RWPE2 (cell line): Measurements from ENCODE around the gene CASP3.

Experiments
- ATAC-seq: fragments of 200-7000 bp; cut with Tn5 transposase; 3 replicates; pipeline ENCODE4 v1.9.1; 2021; ENCODE audit warnings: low read depth
- DNase-seq: peaks from one replicate; pipeline ENCODE4 v3.0.0-alpha.2; 2020; ENCODE audit warnings: low spot score
- H3K27ac ChIP-seq: fragments of 450-650 bp; 2 replicates; pipeline ENCODE4 v1.5.1; 2017; ENCODE audit warnings: mild to moderate bottlenecking; ENCODE audit not compliant: poor library complexity, severe bottlenecking
- H3K27me3 ChIP-seq: fragments of 250-450 bp; sonication (Bioruptor Pico); 2 replicates; pipeline ENCODE4 v1.5.1; 2021; ENCODE audit warnings: mild to moderate bottlenecking, moderate library complexity; ENCODE audit not compliant: insufficient read depth, poor library complexity, severe bottlenecking
- H3K36me3 ChIP-seq: fragments of 250-450 bp; sonication (Bioruptor Pico); 2 replicates; pipeline ENCODE4 v1.5.1; 2020; ENCODE audit warnings: low read depth, mild to moderate bottlenecking, moderate library complexity
- H3K4me1 ChIP-seq: fragments of 250-450 bp; sonication (Bioruptor Pico); 2 replicates; pipeline ENCODE4 v1.5.1; 2021; ENCODE audit warnings: mild to moderate bottlenecking, moderate library complexity; ENCODE audit not compliant: insufficient read depth, poor library complexity, severe bottlenecking
- H3K4me3 ChIP-seq: fragments of 250-450 bp; sonication (Bioruptor Pico); 2 replicates; pipeline ENCODE4 v1.5.1; 2021; ENCODE audit warnings: mild to moderate bottlenecking, moderate library complexity; ENCODE audit not compliant: severe bottlenecking
- H3K9me3 ChIP-seq: fragments of 250-450 bp; sonication (Bioruptor Pico); 2 replicates; pipeline ENCODE4 v1.5.1; 2021; ENCODE audit warnings: mild to moderate bottlenecking, moderate library complexity; ENCODE audit not compliant: severe bottlenecking
- CTCF ChIP-seq: fragments of 450-650 bp; IDR thresholded peaks from one replicate; pipeline ENCODE4 v1.5.1; 2017; ENCODE audit warnings: mild to moderate bottlenecking, moderate library complexity; ENCODE audit not compliant: poor library complexity, severe bottlenecking

The CASP3 gene

GRCh38 chr4:184588893-184589292, 60.4 kb downstream of the CASP3 start:
- DNase-seq (no peak), ATAC-seq (no peak)
- no peak for TF ChIP-seq CTCF
- H3K9me3 ChIP-seq: no peaks in the 10 kb centered on the region
- no peaks in the 10 kb centered on the region for H3K27me3 ChIP-seq
- H3K4me1 ChIP-seq: no peaks in the 10 kb centered on the region
- no peak overlapping the region for H3K27ac ChIP-seq
- H3K36me3 ChIP-seq: no peaks in the 10 kb centered on the region
- H3K4me3 ChIP-seq: no peak overlapping the region

GRCh38 chr4:184587701-184588100, 61.5 kb downstream of the CASP3 start:
- no peak overlapping the region for H3K4me3 ChIP-seq
- DNase-seq (no peak), ATAC-seq (no peak)
- H3K36me3 ChIP-seq: no peaks in the 10 kb centered on the region
- no peaks in the 10 kb centered on the region for H3K27me3 ChIP-seq
- TF ChIP-seq CTCF: no peak
- H3K27ac ChIP-seq: no peak overlapping the region
- no peaks in the 10 kb centered on the region for H3K4me1 ChIP-seq
- H3K9me3 ChIP-seq: no peaks in the 10 kb centered on the region

- H3K36me3 ChIP-seq: no peaks in the 10 kb centered on the region
- ATAC-seq (no peak), DNase-seq (no peak)
- H3K4me3 ChIP-seq: no peak overlapping the region
- no peak overlapping the region for H3K27ac ChIP-seq
- no peak for TF ChIP-seq CTCF
- no peaks in the 10 kb centered on the region for H3K9me3 ChIP-seq
- no peaks in the 10 kb centered on the region for H3K27me3 ChIP-seq
- no peaks in the 10 kb centered on the region for H3K4me1 ChIP-seq
Measured at GRCh38 chr4:184587221-184587620, 62.0 kb downstream of the CASP3 start.

GRCh38 chr4:184583738-184584502, 65.3 kb downstream of the CASP3 start:
- DNase-seq (no peak), ATAC-seq (no peak)
- Histone ChIP-seq H3K4me1 (no peaks in the 10 kb centered on the region), H3K4me3 (no peak overlapping the region), H3K36me3 (no peaks in the 10 kb centered on the region), H3K27ac (no peak overlapping the region), H3K9me3 (no peaks in the 10 kb centered on the region), H3K27me3 (no peaks in the 10 kb centered on the region)
- TF ChIP-seq CTCF: no peak
